Measurements from ENCODE around the gene KISS1. TPM values are rescaled to one million over a fixed set of nuclear protein-coding genes. Genes with fewer than 3 reads are reported as not detected.

The KISS1 gene
- total and polyA plus RNA-seq, 2 of the 4 experiments (the other 2 are of a cell fraction), result 11.7 to 27.3 TPM

GRCh38 chr1:204222764-204223055 is 26.4 kb upstream of the KISS1 start:
- Histone ChIP-seq H2BK120ac (ENCODE audit: low read depth, low read length) (no peak overlapping the region), H3K4me3 (ENCODE audit: insufficient read depth, low read depth, low read length) (no peak overlapping the region), H4K8ac (ENCODE audit: low read depth in 2 of 2, low read length in 2 of 2) (no peak overlapping the region), H3K9me3 (ENCODE audit: control insufficient read depth, insufficient read depth, low read length) (no peaks in the 10 kb centered on the region), H3K9ac (ENCODE audit: low read depth, low read length) (no peak overlapping the region), H3K27me3 (ENCODE audit: control insufficient read depth, insufficient read depth, low read length) (no peaks in the 10 kb centered on the region), H3K23ac (ENCODE audit: low read depth, low read length) (no peak overlapping the region), H3K18ac (ENCODE audit: low read depth, low read length) (no peak overlapping the region), H2AK5ac (ENCODE audit: low read depth, low read length) (no peak overlapping the region), H3K4ac (ENCODE audit: low read depth, low read length) (no peak overlapping the region), H3K9me1 (ENCODE audit: insufficient read depth, low read length) (peaks cover 6% of the 10 kb centered on the region), H3K4me1 (ENCODE audit: control insufficient read depth, insufficient read depth, low read length) (peaks cover 4% of the 10 kb centered on the region), H2BK5ac (ENCODE audit: low read depth, low read length, poor library complexity, severe bottlenecking) (no peak overlapping the region), H4K20me1 (ENCODE audit: insufficient read depth, low read length) (no peaks in the 10 kb centered on the region), H2BK20ac (ENCODE audit: low read depth, low read length) (no peak overlapping the region), H3K14ac (replicated peaks; ENCODE audit: low read depth, low read length) (no peak overlapping the region), H3K27ac (ENCODE audit: insufficient read depth, low read length) (no peak overlapping the region), H4K5ac (ENCODE audit: low read depth, low read length) (no peak overlapping the region), H2AFZ (replicated peaks; ENCODE audit: low read length, poor library complexity) (no peak overlapping the region), H3K4me2 (ENCODE audit: low read depth, low read length) (no peak overlapping the region), H2BK15ac (ENCODE audit: low read depth, low read length) (no peak overlapping the region), H2AK9ac (replicated peaks; ENCODE audit: low read depth, low read length, poor library complexity) (no peak overlapping the region), H3K56ac (ENCODE audit: extremely low read depth, insufficient read depth, low read length) (no peak overlapping the region), H4K91ac (ENCODE audit: insufficient read depth, low read depth, low read length) (no peak overlapping the region), H3K36me3 (ENCODE audit: control insufficient read depth, insufficient read depth, low read length) (peaks cover 26% of the 10 kb centered on the region), H3K79me1 (ENCODE audit: low read depth in 1 of 2, low read length in 2 of 2) (no peaks in the 10 kb centered on the region)
- ChIA-PET POLR2A (ENCODE audit: unreplicated experiment) (no interaction called here), CTCF (no interaction called here)
- 100% methylated on average over 2 of the region's 3 CpGs; no CpG with 5 or more reads in 1 of the 2 experiments for WGBS, 2 experiments (ENCODE audit: extremely low coverage in 2 of 2, insufficient read length in 1 of 2)
- ATAC-seq (ENCODE audit: low read depth), result no peak
- dilution Hi-C loops (cut with HindIII; ENCODE audit: low sequenced_read_pairs, unreplicated experiment) (no loop called here), in situ Hi-C loops (cut with MboI; ENCODE audit: low sequenced_read_pairs) (no loop called here), intact Hi-C loops (cut with micrococcal nuclease) (no loop called here)
- DNase-seq, result no peak
- TF ChIP-seq RCOR1 (IDR thresholded peaks at IDR 0.05; ENCODE audit: insufficient replicate concordance, low read length) (no peak), CTCF (conservative IDR thresholded peaks at IDR 0.05; ENCODE audit: low read depth, low read length) (no peak)
- BruUV-seq (replicated peaks), result no TSS peak

Measured in IMR-90 (cell line).